ENCODE data around the gene DDX43. TPM values are rescaled to one million over a fixed set of nuclear protein-coding genes. Genes with fewer than 3 reads are reported as not detected.

The DDX43 gene
- total RNA-seq, 2 donors from 2014 or later: 0.51 to 0.85 TPM

GRCh38 chr6:73393278-73393677 lies 1.4 kb upstream of the DDX43 start:
- H3K4me1 ChIP-seq: no peaks in the 10 kb centered on the region
- no peaks in the 10 kb centered on the region for H3K9me3 ChIP-seq
- no peak for DNase-seq (ENCODE audit: low spot score)
- H3K27me3 ChIP-seq: no peaks in the 10 kb centered on the region
- H3K4me3 ChIP-seq: no peak overlapping the region
- no peak for TF ChIP-seq CTCF (IDR thresholded peaks at IDR 0.05)
- H3K36me3 ChIP-seq: no peaks in the 10 kb centered on the region
- no peak overlapping the region for H3K27ac ChIP-seq

GRCh38 chr6:73395875-73396274 lies 1.2 kb downstream of the DDX43 start:
- no peaks in the 10 kb centered on the region for H3K36me3 ChIP-seq
- H3K27ac ChIP-seq: no peak overlapping the region
- no peak for TF ChIP-seq CTCF (IDR thresholded peaks at IDR 0.05)
- no peaks in the 10 kb centered on the region for H3K27me3 ChIP-seq
- H3K9me3 ChIP-seq: no peaks in the 10 kb centered on the region
- H3K4me3 ChIP-seq: no peak overlapping the region
- no peaks in the 10 kb centered on the region for H3K4me1 ChIP-seq
- DNase-seq (ENCODE audit: low spot score): no peak

GRCh38 chr6:73400656-73401055 lies 6.0 kb downstream of the DDX43 start:
- no peaks in the 10 kb centered on the region for H3K4me1 ChIP-seq
- no peaks in the 10 kb centered on the region for H3K27me3 ChIP-seq
- DNase-seq (ENCODE audit: low spot score): no peak
- H3K27ac ChIP-seq: no peak overlapping the region
- H3K36me3 ChIP-seq: no peaks in the 10 kb centered on the region
- H3K9me3 ChIP-seq: no peaks in the 10 kb centered on the region
- H3K4me3 ChIP-seq: no peak overlapping the region
- TF ChIP-seq CTCF (IDR thresholded peaks at IDR 0.05): no peak

GRCh38 chr6:73409395-73409794 lies 14.8 kb downstream of the DDX43 start:
- Histone ChIP-seq H3K27ac (no peak overlapping the region), H3K9me3 (no peaks in the 10 kb centered on the region), H3K36me3 (no peaks in the 10 kb centered on the region), H3K4me3 (no peak overlapping the region), H3K4me1 (no peaks in the 10 kb centered on the region), H3K27me3 (no peaks in the 10 kb centered on the region)
- TF ChIP-seq CTCF (IDR thresholded peaks at IDR 0.05): no peak
- no peak for DNase-seq (ENCODE audit: low spot score)

GRCh38 chr6:73413102-73413501 lies 18.5 kb downstream of the DDX43 start:
- no peak for TF ChIP-seq CTCF (IDR thresholded peaks at IDR 0.05)
- H3K4me3 ChIP-seq: no peak overlapping the region
- no peaks in the 10 kb centered on the region for H3K36me3 ChIP-seq
- no peaks in the 10 kb centered on the region for H3K9me3 ChIP-seq
- H3K27me3 ChIP-seq: no peaks in the 10 kb centered on the region
- no peak for DNase-seq (ENCODE audit: low spot score)
- no peak overlapping the region for H3K27ac ChIP-seq
- H3K4me1 ChIP-seq: no peaks in the 10 kb centered on the region

GRCh38 chr6:73418081-73418741 lies 23.6 kb downstream of the DDX43 start:
- Histone ChIP-seq H3K4me1 (no peaks in the 10 kb centered on the region), H3K27me3 (no peaks in the 10 kb centered on the region), H3K36me3 (no peaks in the 10 kb centered on the region), H3K9me3 (no peaks in the 10 kb centered on the region), H3K4me3 (no peak overlapping the region), H3K27ac (no peak overlapping the region)
- DNase-seq (ENCODE audit: low spot score): no peak
- no peak for TF ChIP-seq CTCF (IDR thresholded peaks at IDR 0.05)
